ENCODE measurements around the gene OR51B5. TPM values are rescaled to one million over a fixed set of nuclear protein-coding genes. Genes with fewer than 3 reads are reported as not detected.
"Not testable (repeated sequence)": the region's sequence is repeated elsewhere in the genome, so short reads cannot be mapped to it uniquely, and the experiment has no call there.

The OR51B5 gene
- total and polyA plus RNA-seq, 2 of the 13 experiments (the other 11 are each of a cell fraction or from before 2014, with no cell fraction given), result 0.16 to 0.18 TPM

- no peak for TF ChIP-seq ATF1 (CRISPR knock-in tag; IDR thresholded peaks at IDR 0.05)
- TF ChIP-seq ZNF124 (CRISPR knock-in tag; IDR thresholded peaks at IDR 0.05), result no peak
- TF ChIP-seq ZNF12 (CRISPR knock-in tag; IDR thresholded peaks at IDR 0.05), result no peak
- TF ChIP-seq DNMT3B (CRISPR knock-in tag; conservative IDR thresholded peaks at IDR 0.05), result no peak
- no peak for TF ChIP-seq PAWR (CRISPR knock-in tag; IDR thresholded peaks at IDR 0.05; ENCODE audit: borderline replicate concordance)
- no peak for TF ChIP-seq MNT (IDR thresholded peaks at IDR 0.05)
- TF ChIP-seq ZNF883 (CRISPR knock-in tag; IDR thresholded peaks at IDR 0.05; ENCODE audit: not compliant biosample characterization), result no peak
- no peak for TF ChIP-seq ARNT2 (CRISPR knock-in tag; IDR thresholded peaks at IDR 0.05; ENCODE audit: low read depth)
- no peak for TF ChIP-seq ZNF383 (CRISPR knock-in tag; IDR thresholded peaks at IDR 0.05; ENCODE audit: borderline replicate concordance)
These were observed 23.5 kb upstream of the OR51B5 start (continued) for GRCh38 chr11:5366856-5367255.

GRCh38 chr11:5366365-5366764, 23.0 kb upstream of the OR51B5 start:
- H3K9ac ChIP-seq (ENCODE audit: insufficient read depth, low read depth, low read length); H2AFZ ChIP-seq (ENCODE audit: low read length); BruUV-seq (replicated peaks); H3K27ac ChIP-seq (ENCODE audit: extremely low read length, insufficient read depth, low read length); intact Hi-C loops (cut with micrococcal nuclease; ENCODE audit: unreplicated experiment); POLR2A ChIA-PET; H3K79me2 ChIP-seq (ENCODE audit: insufficient read depth, low read length); H3K9me3 ChIP-seq (ENCODE audit: low read length); H3K4me1 ChIP-seq (ENCODE audit: insufficient read depth, low read length); FAIRE-seq; DNase-seq (ENCODE audit: low spot score); H3K4me3 ChIP-seq (replicated peaks in 1 of 3; ENCODE audit: insufficient read depth in 1 of 3, low read depth in 2 of 3, low read length in 3 of 3); H4K20me1 ChIP-seq (ENCODE audit: insufficient read depth, low read length); H3K27me3 ChIP-seq (ENCODE audit: control insufficient read depth in 1 of 2, insufficient read depth in 2 of 2, low read length in 2 of 2); H3K4me2 ChIP-seq (ENCODE audit: low read depth, low read length); CTCF ChIA-PET (ENCODE audit: low intra/inter-chr PET ratio, low total read pairs); H3K36me3 ChIP-seq (replicated peaks in 1 of 2; ENCODE audit: control insufficient read depth in 1 of 2, insufficient read depth in 2 of 2, low read length in 2 of 2); in situ Hi-C loops (cut with HindIII; ENCODE audit: extremely low pct_ligation_motif_present, low pct_unique_long_range_greater_than_20kb); ATAC-seq: not testable (repeated sequence)
- 47% methylated on average over 6 of the region's 6 CpGs for WGBS (ENCODE audit: low lambda C conversion rate)

All from HepG2 (cell line).